GM12872 (cell line): Measurements from ENCODE around the gene C2CD2L.

ENCODE experiments used
- CTCF ChIP-seq: IDR thresholded peaks from 3 replicates; pipeline ENCODE4 v1.5.1; 2011; ENCODE audit warnings: low read depth, mild to moderate bottlenecking, low read length, moderate library complexity; ENCODE audit not compliant: insufficient read depth

Gene C2CD2L

GRCh38 chr11:119118946-119119345, 11.8 kb downstream of the C2CD2L start:
- no peak for TF ChIP-seq CTCF

- no peak for TF ChIP-seq CTCF
These were observed 13.5 kb downstream of the C2CD2L start for GRCh38 chr11:119120639-119121007.

GRCh38 chr11:119121008-119121810, 14.1 kb downstream of the C2CD2L start, which contains the start of gene HINFP:
HINFP (plus strand) TSS chr11:119121580; CDS start chr11:119126945, 5,365 bp downstream.
- TF ChIP-seq CTCF: no peak

GRCh38 chr11:119121811-119122124, 14.6 kb downstream of the C2CD2L start:
- TF ChIP-seq CTCF: no peak

GRCh38 chr11:119125821-119126220, 18.7 kb downstream of the C2CD2L start:
- no peak for TF ChIP-seq CTCF

- no peak for TF ChIP-seq CTCF
These were observed 19.6 kb downstream of the C2CD2L start for GRCh38 chr11:119126675-119127268.

- TF ChIP-seq CTCF: no peak
These were observed 23.5 kb downstream of the C2CD2L start for GRCh38 chr11:119130662-119131061.
